GM19395 (cell line): Measurements from ENCODE around the gene ACOT7.
"Not testable (repeated sequence)": the region's sequence is repeated elsewhere in the genome, so short reads cannot be mapped to it uniquely, and the experiment has no call there.

ENCODE experiments used
- ATAC-seq: cut with Tn5 transposase; IDR thresholded peaks from one replicate; pipeline ENCODE4 v1.9.1; 2021; ENCODE audit warnings: mild to moderate bottlenecking, moderate library complexity; ENCODE audit not compliant: unreplicated experiment

Gene ACOT7

DNA sequence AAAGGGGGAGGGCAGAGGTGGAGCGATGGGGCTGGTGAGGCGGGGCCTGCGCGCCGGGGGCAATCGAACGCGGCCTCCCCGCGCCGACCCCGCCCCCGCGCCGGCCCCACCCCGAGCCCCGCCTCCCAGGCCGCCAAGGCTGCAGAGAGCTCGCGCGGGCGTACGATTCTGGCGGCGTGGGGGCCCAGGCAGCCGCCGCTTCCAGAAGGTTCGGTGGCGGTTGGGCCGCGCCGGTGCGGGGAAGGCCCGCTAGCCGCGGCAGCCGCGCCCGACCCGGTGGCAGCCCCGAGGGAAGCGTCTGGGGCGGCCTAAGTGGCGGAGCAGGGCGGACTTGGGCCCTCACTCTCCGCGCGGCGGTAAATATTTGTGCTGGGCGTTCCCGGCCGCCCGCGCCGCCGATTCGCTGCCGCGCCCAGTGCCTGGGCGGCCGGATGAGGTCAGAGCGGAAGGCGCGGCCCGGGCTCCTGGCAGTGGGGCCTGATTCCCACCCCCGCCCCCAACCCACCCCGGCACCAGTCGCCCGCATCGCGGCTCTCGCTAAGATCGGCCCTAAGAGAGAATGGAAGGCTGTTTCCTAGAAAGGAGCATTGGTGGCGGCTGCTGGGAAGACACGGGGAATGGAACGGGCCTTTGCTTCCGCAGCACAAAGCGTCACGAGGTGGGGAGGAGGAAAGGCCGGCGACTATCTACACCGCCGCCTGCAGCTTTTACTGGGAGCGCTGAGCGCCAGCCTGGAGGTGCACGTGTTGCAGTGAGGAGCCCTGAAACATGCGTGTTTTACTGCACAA, at the start of gene ACOT7:
TSS of gene ACOT7 (minus strand) at position 368 of the 788 bp plus-strand sequence. CDS start 368 bp downstream, outside the sequence.
- peak; percentile 80 for ATAC-seq

DNA sequence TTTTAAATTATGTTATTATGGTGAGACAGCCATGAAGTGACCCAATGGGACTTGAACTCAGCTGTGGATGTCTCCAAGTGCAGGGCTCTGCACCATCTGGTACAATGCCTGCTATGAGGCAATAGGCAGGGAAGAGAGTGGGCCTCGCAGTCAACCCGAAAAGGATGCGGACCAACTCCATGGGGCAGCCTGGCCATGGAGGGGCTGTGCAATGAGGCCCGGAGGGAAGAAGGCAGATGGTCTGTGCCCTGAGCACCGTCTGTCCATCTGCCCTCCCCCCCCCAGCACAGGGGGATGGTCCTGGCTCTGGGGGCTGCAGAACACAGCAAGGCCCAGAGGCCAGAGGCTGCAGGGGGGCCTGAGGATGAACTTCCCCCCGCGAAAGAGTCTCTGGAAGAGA, 48.0 kb upstream of the ACOT7 start:
- no peak for ATAC-seq

DNA sequence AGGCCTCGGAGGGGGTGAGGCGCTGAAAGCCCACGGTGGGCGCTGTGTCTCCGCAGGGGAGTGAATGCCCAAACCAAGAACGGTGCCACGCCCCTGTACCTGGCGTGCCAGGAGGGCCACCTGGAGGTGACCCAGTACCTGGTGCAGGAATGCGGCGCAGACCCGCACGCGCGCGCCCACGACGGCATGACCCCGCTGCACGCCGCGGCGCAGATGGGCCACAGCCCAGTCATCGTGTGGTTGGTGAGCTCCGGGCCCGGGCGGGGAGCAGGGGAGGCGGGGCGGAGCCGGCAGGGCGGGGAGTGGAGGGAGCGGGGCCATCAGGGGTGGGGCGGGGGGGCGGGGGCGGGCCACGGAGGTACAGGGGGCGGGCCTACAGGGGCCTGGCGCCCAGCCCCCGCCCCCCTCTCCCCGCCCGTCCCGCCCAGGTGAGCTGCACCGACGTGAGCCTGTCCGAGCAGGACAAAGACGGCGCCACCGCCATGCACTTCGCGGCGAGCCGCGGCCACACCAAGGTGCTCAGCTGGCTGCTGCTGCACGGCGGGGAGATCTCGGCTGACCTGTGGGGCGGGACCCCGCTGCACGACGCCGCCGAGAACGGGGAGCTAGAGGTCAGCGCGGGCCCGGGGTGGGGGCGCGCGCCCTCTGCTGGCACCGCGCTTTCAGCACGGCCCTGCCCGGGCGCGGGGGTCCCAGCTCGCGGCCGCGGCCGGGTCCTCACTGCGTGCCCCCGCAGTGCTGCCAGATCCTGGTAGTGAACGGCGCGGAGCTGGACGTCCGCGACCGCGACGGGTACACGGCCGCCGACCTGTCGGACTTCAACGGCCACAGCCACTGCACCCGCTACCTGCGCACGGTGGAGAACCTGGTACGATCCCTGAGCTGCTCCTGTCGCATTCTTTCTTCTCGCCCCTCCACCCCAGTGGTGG, 46.9 kb upstream of the ACOT7 start:
- ATAC-seq = no peak

- peak; percentile 54 for ATAC-seq
Observed at GRCh38 chr1:6438047-6438525, 44.5 kb upstream of the ACOT7 start.

DNA sequence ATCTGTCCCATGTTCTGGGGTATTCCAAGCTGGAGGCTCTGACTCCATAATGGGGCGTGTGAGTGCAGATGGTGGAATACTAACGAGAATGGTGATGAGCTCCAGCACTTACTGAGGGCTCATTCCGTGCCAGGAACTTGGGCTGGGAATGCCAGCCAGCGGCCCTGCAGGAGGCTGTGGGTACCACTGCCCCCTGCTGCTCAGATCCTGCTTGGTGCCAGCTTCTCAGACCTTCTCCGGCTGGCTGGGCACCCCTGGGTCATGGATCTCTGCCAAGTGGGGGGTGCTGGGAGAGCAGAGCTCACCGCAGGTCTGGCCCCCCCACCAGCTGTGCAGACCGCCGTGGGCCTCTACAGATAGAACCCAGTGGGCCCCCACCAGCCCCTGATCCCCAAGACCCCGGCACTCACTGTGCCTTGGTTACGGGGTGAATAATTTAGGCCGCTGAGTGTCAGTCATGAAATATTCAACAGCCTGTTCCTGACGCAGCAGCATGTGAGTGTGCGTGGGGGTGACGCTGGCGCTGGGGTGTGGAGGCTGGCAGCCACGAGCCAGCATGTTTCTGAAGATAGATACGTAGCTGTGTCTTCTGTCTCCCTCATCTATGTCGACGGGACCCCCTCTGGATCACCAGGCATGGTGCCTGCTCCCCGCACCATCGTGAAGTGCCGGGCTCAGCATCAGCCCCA, 43.6 kb upstream of the ACOT7 start:
- not testable (repeated sequence) for ATAC-seq

DNA sequence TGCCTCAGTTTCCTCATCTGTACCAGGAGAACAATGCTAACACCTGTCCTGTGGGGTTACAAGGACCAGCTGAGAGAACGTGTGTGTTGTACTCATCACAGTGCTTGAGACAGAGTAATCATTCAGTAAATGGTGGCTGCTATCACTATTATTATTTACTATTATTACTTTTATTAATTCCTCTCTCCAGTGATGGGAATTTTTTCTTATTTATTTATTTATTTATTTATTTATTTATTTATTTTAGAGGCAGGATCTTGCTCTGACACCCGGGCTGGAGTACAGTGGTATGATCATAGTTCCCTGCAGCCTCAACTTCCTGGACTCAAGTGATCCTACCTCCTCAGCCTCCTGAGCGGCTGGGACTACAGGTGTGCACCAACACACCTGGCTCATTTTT, 42.7 kb upstream of the ACOT7 start:
- ATAC-seq = not testable (repeated sequence)

- ATAC-seq = no peak
Observed at GRCh38 chr1:6435547-6435946, 42.0 kb upstream of the ACOT7 start.

- no peak for ATAC-seq
Observed at GRCh38 chr1:6435129-6435528, 41.6 kb upstream of the ACOT7 start.

DNA sequence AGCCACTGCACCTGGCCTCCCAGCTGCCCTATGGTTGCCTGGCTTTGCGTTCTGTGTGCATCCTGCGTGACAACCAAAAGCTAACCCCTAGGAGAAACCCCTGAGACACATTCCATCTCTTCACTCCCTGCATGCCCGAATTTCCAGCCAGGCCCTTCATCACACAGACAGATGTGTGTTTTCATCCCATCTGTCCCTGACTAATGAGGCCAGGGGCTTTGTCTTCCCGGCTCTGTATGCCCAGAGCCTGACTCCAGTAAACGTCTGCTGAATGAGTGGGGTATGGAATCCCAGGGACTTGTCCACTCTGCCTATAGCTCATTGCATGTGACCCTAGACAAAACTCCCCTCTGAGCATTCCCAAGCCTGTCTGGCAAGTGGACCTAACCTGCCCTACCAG, 40.6 kb upstream of the ACOT7 start:
- no peak for ATAC-seq

GRCh38 chr1:6431645-6432579, 38.3 kb upstream of the ACOT7 start:
- not testable (repeated sequence) for ATAC-seq

DNA sequence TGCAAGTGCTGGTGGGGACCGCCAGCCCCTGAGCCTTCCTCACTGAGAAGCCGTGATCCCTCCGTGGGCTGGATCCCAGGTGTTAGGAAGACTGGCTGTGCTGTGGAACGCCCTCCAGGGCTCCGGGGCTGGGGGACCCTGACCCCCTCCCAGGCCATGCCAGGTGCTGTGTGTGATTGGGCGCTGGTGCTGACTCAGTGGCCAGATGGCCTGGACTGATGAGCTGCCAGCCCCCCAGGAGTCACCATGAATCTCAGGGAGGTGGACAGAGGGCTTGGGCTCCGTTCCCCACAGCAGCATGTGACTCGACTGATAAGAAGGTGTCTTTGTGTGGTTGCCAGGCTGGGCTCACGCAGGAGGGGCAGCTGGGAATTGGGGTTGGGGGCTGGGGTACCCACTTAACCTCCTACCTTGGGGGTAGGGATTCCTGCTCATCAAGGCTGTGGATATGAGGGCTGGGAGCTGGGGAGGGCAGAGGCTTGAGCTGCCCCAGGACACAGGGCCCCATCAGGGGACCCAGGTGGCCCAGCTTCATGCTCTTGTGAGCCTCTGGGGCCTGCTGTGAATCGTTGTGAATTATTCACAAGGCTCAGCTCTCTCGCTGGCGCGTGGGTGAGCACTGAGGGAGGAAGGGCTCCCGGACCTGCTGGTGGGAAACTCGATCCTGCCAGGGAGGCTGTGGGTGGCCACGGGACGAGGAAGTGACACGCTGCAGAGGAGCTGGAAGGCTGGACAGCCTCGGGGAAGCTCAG, 36.3 kb upstream of the ACOT7 start:
- ATAC-seq = not testable (repeated sequence)

- ATAC-seq = not testable (repeated sequence)
Observed at GRCh38 chr1:6428453-6428852, 34.9 kb upstream of the ACOT7 start.

DNA sequence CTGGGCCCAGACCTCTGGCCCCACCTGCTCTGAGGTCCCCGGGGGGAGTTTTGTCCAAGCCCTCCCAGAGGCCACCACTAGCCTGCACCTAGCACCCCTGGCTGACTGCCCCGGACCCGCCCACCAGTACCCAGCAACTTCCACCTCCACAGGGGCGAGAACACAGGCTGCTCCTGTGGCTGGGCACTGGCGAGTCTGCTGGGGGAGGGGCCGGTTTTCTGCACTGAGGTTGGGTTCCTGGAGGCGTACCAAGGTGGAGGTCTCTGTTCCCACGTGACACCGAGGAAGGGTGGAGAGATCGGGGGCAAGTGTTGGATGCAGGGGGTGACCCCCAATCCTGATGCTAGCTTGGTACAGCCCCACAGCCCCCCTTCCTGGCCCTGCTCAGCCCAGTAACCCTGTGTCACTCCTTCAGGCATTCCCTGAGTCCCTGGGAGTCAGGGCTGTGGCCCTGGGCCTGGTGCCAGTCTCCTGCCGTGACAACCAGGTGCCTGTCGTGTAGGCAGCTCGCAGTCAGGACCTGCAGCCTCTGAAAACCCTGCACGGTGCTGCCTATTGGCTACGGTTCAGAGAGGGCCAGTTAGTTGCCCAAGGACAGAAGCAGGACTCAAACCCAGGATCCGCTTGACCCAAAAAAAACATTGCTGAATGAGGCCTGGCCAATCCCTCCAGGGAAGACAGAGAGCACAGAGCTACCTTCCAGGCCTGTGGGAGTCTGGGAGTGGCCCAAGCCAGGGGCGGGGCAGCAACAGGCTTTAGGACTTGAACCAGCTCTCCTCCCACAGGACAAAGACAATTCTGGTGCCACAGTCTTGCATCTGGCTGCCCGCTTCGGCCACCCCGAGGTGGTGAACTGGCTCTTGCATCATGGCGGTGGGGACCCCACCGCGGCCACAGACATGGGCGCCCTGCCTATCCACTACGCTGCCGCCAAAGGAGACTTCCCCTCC, 34.1 kb upstream of the ACOT7 start:
- ATAC-seq = no peak

GRCh38 chr1:6426972-6427350, 33.4 kb upstream of the ACOT7 start:
- no peak for ATAC-seq

GRCh38 chr1:6426277-6426971, 32.9 kb upstream of the ACOT7 start:
- no peak for ATAC-seq

DNA sequence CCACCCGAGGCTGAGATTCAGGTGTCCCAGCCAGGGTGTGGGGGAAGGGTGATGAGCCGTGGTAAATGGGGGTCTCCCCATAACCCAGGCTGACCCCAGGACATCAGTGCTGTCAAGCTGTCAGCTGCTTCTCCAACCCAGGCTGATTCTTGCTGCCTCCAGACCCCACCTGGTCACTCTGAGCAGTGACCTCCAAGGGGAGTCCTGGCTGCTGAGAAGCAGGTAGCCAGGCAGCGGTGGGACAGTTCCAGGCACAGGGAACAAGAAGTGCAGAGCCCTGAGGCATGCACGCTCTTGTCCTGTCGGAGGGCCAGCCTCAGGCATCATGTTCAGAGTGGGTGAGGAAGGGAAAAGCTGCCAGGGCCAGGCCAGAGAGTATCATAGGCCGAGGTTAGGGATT, 32.1 kb upstream of the ACOT7 start:
- no peak for ATAC-seq
